ENCODE measurements around the gene RPL41. TPM values are rescaled to one million over a fixed set of nuclear protein-coding genes. Genes with fewer than 3 reads are reported as not detected.
A peak's percentile ranks its signal among the peaks of the same experiment; 100 is the strongest.

Gene RPL41
- polyA plus RNA-seq, 3 donors: 2,986 to 5,048 (median 3,308) TPM

DNA sequence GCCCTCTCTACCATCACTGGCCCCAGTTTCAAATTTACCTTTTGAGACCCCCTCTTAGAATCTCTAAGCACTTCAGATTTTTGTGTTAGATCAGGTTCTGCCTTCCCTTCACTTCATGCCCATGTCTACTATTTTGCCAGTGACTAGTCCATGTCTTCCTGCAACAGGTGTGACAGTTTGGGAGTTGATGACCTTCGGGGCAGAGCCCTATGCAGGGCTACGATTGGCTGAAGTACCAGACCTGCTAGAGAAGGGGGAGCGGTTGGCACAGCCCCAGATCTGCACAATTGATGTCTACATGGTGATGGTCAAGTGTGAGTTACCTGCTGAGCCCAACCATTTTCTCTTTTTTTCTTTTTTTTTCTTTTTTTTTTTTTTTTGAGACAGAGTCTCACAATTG, 17.8 kb upstream of the RPL41 start:
- H3K9me3 ChIP-seq (replicated peaks in 1 of 2; ENCODE audit: control insufficient read depth in 1 of 2, insufficient read depth in 1 of 2, low read length in 2 of 2): no peaks in the 10 kb centered on the region
- no peak overlapping the region for H3K9ac ChIP-seq (ENCODE audit: insufficient read depth, low read length, poor library complexity, severe bottlenecking)
- peaks cover 0 to 5% of the 10 kb centered on the region in 2 donors for H3K27me3 ChIP-seq (ENCODE audit: control insufficient read depth in 2 of 2, insufficient read depth in 2 of 2, low read length in 2 of 2)
- H3K4me1 ChIP-seq (ENCODE audit: control insufficient read depth in 1 of 2, insufficient read depth in 2 of 2, low read length in 2 of 2): peaks cover 3 to 4% of the 10 kb centered on the region in 2 donors
- intact Hi-C loops (cut with micrococcal nuclease): no loop called here
- no peaks in the 10 kb centered on the region for H4K20me1 ChIP-seq (ENCODE audit: insufficient read depth, low read length)
- no peak overlapping the region for H3K4me3 Mint-ChIP-seq
- peaks cover 13 to 26% (median 17%) of the 10 kb centered on the region in 3 donors for H3K27me3 Mint-ChIP-seq (ENCODE audit: low read depth in 3 of 3)
- 100% methylated on average over 2 of the region's 3 CpGs for WGBS (ENCODE audit: insufficient coverage)
- TF ChIP-seq, protein P1, sequence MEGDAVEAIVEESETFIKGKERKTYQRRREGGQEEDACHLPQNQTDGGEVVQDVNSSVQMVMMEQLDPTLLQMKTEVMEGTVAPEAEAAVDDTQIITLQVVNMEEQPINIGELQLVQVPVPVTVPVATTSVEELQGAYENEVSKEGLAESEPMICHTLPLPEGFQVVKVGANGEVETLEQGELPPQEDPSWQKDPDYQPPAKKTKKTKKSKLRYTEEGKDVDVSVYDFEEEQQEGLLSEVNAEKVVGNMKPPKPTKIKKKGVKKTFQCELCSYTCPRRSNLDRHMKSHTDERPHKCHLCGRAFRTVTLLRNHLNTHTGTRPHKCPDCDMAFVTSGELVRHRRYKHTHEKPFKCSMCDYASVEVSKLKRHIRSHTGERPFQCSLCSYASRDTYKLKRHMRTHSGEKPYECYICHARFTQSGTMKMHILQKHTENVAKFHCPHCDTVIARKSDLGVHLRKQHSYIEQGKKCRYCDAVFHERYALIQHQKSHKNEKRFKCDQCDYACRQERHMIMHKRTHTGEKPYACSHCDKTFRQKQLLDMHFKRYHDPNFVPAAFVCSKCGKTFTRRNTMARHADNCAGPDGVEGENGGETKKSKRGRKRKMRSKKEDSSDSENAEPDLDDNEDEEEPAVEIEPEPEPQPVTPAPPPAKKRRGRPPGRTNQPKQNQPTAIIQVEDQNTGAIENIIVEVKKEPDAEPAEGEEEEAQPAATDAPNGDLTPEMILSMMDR (IDR thresholded peaks at IDR 0.05): no peak
- no peak for DNase-seq
- no peak overlapping the region for H3K4me2 ChIP-seq (replicated peaks; ENCODE audit: extremely low read depth, low read length, poor library complexity, severe bottlenecking)
- H3K79me2 ChIP-seq (ENCODE audit: insufficient read depth, low read length): no peaks in the 10 kb centered on the region
- no peak overlapping the region for H3K27ac Mint-ChIP-seq
- H3K4me3 ChIP-seq (replicated peaks in 1 of 3; ENCODE audit: low read depth in 2 of 3, low read length in 3 of 3): no peak overlapping the region
- H3K27ac ChIP-seq (ENCODE audit: low read depth in 1 of 2, low read length in 2 of 2): no peak overlapping the region
- H3K4me1 Mint-ChIP-seq: peaks cover 6% of the 10 kb centered on the region
- peaks cover 0 to 1% (median 0%) of the 10 kb centered on the region in 7 donors for H3K9me3 Mint-ChIP-seq
- H3K36me3 ChIP-seq (replicated peaks in 1 of 2; ENCODE audit: control insufficient read depth in 1 of 2, insufficient read depth in 2 of 2, low read length in 2 of 2): no peaks in the 10 kb centered on the region
- H3K36me3 Mint-ChIP-seq: no peaks in the 10 kb centered on the region
- H2AFZ ChIP-seq (ENCODE audit: insufficient read depth, low read depth, low read length, poor library complexity, severe bottlenecking): no peak overlapping the region

DNA sequence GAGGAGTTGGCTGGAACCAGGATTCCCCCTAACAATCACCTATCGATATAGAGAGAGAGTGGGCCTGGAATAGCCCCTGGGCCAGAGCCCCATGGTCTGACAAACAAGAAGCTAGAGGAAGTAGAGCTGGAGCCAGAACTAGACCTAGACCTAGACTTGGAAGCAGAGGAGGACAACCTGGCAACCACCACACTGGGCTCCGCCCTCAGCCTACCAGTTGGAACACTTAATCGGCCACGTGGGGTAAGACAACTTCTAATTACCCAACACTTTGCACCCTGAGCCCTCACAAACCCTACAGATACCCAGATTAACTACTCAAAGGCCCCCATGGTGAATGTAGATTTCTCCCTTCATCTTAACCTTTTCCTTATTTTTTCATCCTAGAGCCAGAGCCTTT, 16.6 kb upstream of the RPL41 start:
- Histone ChIP-seq H2AFZ (ENCODE audit: insufficient read depth, low read depth, low read length, poor library complexity, severe bottlenecking) (no peak overlapping the region), H3K9me3 (replicated peaks in 1 of 2; ENCODE audit: control insufficient read depth in 1 of 2, insufficient read depth in 1 of 2, low read length in 2 of 2) (no peaks in the 10 kb centered on the region), H3K4me3 (replicated peaks in 1 of 3; ENCODE audit: low read depth in 2 of 3, low read length in 3 of 3) (no peak overlapping the region), H3K27me3 (ENCODE audit: control insufficient read depth in 2 of 2, insufficient read depth in 2 of 2, low read length in 2 of 2) (peaks cover 0 to 5% of the 10 kb centered on the region in 2 donors), H3K4me1 (ENCODE audit: control insufficient read depth in 1 of 2, insufficient read depth in 2 of 2, low read length in 2 of 2) (peaks cover 7 to 9% of the 10 kb centered on the region in 2 donors), H3K4me2 (replicated peaks; ENCODE audit: extremely low read depth, low read length, poor library complexity, severe bottlenecking) (no peak overlapping the region), H3K9ac (ENCODE audit: insufficient read depth, low read length, poor library complexity, severe bottlenecking) (no peak overlapping the region), H3K36me3 (replicated peaks in 1 of 2; ENCODE audit: control insufficient read depth in 1 of 2, insufficient read depth in 2 of 2, low read length in 2 of 2) (no peaks in the 10 kb centered on the region), H3K79me2 (ENCODE audit: insufficient read depth, low read length) (peaks cover 4% of the 10 kb centered on the region), H4K20me1 (ENCODE audit: insufficient read depth, low read length) (no peaks in the 10 kb centered on the region), H3K27ac (ENCODE audit: low read depth in 1 of 2, low read length in 2 of 2) (no peak overlapping the region)
- H3K9me3 Mint-ChIP-seq: peaks cover 0 to 1% (median 0%) of the 10 kb centered on the region in 7 donors
- H3K27ac Mint-ChIP-seq: peak overlapping the region in 1 of 7 donors; percentile 68
- WGBS (ENCODE audit: insufficient coverage): 94% methylated on average over 3 of the region's 4 CpGs
- DNase-seq: no peak
- TF ChIP-seq, protein P1 (IDR thresholded peaks at IDR 0.05): no peak
- no peak overlapping the region for H3K4me3 Mint-ChIP-seq
- H3K4me1 Mint-ChIP-seq: peaks cover 11% of the 10 kb centered on the region
- H3K27me3 Mint-ChIP-seq (ENCODE audit: low read depth in 3 of 3): peaks cover 10 to 23% (median 17%) of the 10 kb centered on the region in 3 donors
- H3K36me3 Mint-ChIP-seq: no peaks in the 10 kb centered on the region
- intact Hi-C loops (cut with micrococcal nuclease): loop anchor here in 1 of 2 donors (5.0 to 10.0 kb wide), 2 partner anchors 57 to 105 kb away; partner anchors contain the start of genes RPS26 and SUOX

Measured in CD14-positive monocyte (primary cell).